Subcutaneous abdominal adipose tissue (tissue), 5 donors: ENCODE data around the gene ABCG5.

ENCODE experiments used
- H3K27ac ChIP-seq: one replicate; pipeline ENCODE4 v1.7.0; 2013; ENCODE audit warnings: low read depth, mild to moderate bottlenecking, inconsistent platforms, low read length, moderate library complexity
- H3K27me3 ChIP-seq, 5 donors: one replicate each; pipeline ENCODE4 v1.7.0; 2013; ENCODE audit warnings: low read length in 5 of 5, inconsistent platforms in 1 of 5; ENCODE audit not compliant: control insufficient read depth in 5 of 5, insufficient read depth in 4 of 5
- H3K36me3 ChIP-seq, 5 donors: one replicate each; pipeline ENCODE4 v1.7.0; 2013; ENCODE audit warnings: low read length in 5 of 5; ENCODE audit not compliant: control insufficient read depth in 5 of 5, insufficient read depth in 5 of 5
- H3K4me1 ChIP-seq, 5 donors: one replicate each; pipeline ENCODE4 v1.7.0; 2013; ENCODE audit warnings: low read length in 5 of 5, mild to moderate bottlenecking in 3 of 5, moderate library complexity in 1 of 5; ENCODE audit not compliant: control insufficient read depth in 5 of 5, insufficient read depth in 5 of 5
- H3K4me3 ChIP-seq, 5 donors: one replicate each; pipeline ENCODE4 v1.7.0; 2013; ENCODE audit warnings: low read length in 5 of 5, low read depth in 1 of 5
- H3K9ac ChIP-seq, 5 donors: one replicate each; pipeline ENCODE4 v1.7.0; 2013; ENCODE audit warnings: low read length in 5 of 5, mild to moderate bottlenecking in 4 of 5, moderate library complexity in 3 of 5
- H3K9me3 ChIP-seq, 5 donors: one replicate each; pipeline ENCODE4 v1.7.0; 2013; ENCODE audit warnings: low read length in 5 of 5; ENCODE audit not compliant: control insufficient read depth in 5 of 5
- donor health status: healthy.
- donor health status: healthy.
- donor health status: healthy.
- donor health status: healthy.
- donor health status: healthy.

Gene ABCG5

DNA sequence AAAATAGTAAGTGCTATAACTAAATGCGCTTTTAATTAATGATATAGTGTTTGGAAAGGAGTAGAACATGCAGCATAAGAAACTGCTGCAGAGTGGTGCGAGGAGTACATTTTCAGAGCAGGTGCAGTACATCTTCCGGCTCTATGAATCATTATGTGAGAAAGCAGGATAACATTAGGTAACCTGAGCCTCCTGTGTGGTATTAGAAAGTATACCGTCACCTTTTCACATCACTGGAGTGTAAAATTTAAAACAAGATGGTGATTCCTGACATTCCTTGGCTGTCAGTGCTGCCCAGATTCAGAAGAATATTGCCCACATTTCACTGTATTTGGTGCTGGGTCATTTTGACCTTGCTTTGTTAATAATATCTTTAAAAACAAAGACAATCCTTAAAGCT is 72.6 kb downstream of the ABCG5 start:
- H3K27ac ChIP-seq: no peak overlapping the region
- no peaks in the 10 kb centered on the region for H3K4me1 ChIP-seq
- no peaks in the 10 kb centered on the region for H3K9me3 ChIP-seq
- H3K27me3 ChIP-seq: no peaks in the 10 kb centered on the region
- peaks cover 0 to 4% (median 2%) of the 10 kb centered on the region in 5 donors for H3K36me3 ChIP-seq
- H3K9ac ChIP-seq: no peak overlapping the region
- H3K4me3 ChIP-seq: no peak overlapping the region

DNA sequence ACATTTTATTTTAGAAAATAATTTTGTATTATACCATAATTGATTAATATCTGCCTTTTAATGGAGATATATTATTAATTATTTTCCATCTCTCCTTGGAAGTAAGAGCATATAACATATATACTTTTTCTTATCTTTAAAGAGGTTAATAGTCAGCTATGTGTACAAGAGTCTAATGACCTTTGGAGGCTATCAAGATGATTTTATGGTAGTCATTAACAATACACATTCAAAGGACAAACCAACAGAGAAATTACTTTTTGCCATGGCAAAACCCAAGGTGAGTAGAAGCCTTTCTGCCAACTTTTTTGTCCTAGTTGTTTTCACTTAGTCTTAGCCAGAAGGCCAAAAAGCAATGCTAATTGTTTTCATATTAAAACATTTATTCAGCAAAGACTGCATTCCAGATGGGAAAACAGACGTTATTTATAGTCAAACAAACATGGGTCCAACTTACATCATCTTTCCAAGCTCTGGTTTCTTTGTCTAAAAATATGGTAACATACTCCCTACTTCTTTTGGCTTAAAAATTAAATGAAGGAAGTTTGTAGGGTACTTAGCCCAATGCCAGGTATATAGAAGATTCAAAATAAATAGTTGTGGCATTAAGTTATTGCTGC is 74.4 kb downstream of the ABCG5 start:
- Histone ChIP-seq H3K27me3 (no peaks in the 10 kb centered on the region), H3K36me3 (peaks cover 0 to 4% (median 2%) of the 10 kb centered on the region in 5 donors), H3K27ac (no peak overlapping the region), H3K9me3 (no peaks in the 10 kb centered on the region), H3K4me3 (no peak overlapping the region), H3K4me1 (peaks cover 4 to 8% (median 5%) of the 10 kb centered on the region in 5 donors), H3K9ac (no peak overlapping the region)

DNA sequence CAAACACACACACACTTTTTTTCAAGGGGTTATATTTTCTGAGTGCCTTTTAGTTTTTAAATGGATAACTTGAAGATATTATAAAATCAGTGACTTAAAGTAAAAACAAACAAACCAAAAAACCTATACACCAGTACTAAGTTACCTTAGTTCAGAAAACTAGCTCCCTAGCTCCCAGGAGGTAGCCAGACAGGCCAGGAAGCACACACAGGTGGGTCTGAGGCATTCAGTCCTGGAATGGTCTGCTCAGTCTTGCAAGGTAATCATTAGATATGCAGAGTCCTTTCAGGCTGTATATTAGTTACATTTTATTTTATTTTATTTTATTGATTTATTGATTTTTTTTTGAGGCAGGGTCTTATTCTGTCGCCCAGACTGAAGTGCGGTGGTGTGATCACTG is 75.5 kb downstream of the ABCG5 start:
- no peak overlapping the region for H3K27ac ChIP-seq
- H3K36me3 ChIP-seq: peaks cover 0 to 4% (median 2%) of the 10 kb centered on the region in 5 donors
- H3K9me3 ChIP-seq: no peaks in the 10 kb centered on the region
- H3K27me3 ChIP-seq: no peaks in the 10 kb centered on the region
- no peak overlapping the region for H3K4me3 ChIP-seq
- peaks cover 6 to 18% (median 13%) of the 10 kb centered on the region in 5 donors for H3K4me1 ChIP-seq
- no peak overlapping the region for H3K9ac ChIP-seq
